NCI-H69 (cell line): ENCODE results near the gene TPM4.
"Not testable (repeated sequence)": the region's sequence is repeated elsewhere in the genome, so short reads cannot be mapped to it uniquely, and the experiment has no call there.

Experiments
- DNase-seq: peaks from one replicate; lab custom pipeline; 2025; lab: John Stamatoyannopoulos, UW

Gene TPM4

GRCh38 chr19:16098821-16099220 lies 22.5 kb downstream of the TPM4 start:
- DNase-seq = no peak

DNA sequence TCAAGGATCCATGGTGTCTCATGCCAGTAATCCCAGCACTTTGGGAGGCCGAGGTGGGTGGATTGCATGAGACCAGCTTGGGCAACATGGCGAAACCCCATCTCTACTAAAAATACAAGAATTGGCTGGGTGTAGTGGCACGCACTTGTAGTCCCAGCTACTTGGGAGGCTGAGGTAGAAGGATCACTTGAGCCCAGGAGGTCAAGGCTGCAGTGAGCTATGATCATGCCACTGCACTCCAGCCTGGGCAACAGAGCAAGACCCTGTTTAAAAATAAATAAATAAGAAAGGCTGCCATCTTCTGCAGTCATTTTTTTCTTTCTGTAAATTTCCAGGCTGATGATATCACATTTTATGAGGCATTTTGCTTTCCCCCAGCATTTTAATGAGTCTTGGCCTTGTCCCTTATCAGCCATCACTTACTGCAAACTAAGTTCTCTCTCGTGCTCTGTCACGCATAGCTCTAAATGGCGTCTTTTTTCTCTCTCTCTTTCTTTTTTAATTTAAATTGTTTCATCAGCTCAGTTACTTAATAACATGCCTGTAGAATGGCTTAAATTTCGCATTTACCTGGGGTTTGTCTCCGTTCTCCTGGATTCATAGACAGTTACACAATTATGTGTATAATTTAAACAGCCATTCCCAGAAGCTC lies 23.1 kb downstream of the TPM4 start:
- not testable (repeated sequence) for DNase-seq

- DNase-seq = no peak
Measured at GRCh38 chr19:16100524-16100923, 24.2 kb downstream of the TPM4 start.

DNA sequence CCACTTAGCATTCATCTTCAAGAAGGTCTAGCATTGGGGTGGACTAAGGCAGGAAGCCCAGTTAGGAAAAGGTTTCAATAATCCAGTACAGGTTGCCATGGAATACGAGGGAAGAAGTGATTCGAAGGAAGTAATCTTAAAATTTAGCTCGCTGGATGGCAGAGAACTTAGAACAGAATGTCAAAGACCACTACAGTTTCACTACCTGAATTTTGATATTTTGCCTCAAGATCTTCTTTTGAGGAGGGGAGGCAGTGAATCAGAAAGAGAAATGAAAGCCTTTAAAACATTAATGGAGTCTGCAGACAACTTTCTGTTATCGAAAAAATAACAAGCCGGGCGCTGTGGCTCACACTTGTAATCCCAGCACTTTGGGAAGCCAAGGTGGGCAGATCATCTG lies 28.4 kb downstream of the TPM4 start:
- no peak for DNase-seq

DNA sequence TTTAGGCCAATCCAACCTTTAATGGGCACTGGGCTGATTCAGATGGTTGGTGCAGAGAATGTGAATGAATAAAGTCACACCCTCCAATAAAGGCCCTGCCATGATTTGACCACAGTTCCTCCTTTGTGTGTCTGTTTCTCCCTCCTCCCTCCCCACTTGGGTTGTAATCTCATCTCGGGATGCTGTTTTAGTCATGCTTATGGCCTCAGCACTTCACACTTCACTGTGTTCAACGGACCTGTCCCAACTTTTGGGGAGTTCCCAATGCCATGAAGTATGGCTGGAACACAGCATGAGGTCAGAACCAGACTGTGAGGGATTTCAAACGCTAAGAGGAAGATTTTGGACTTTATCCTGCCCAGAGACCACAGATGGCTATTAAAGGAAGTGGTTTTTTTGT lies 29.8 kb downstream of the TPM4 start:
- no peak for DNase-seq

GRCh38 chr19:16111160-16111908 lies 35.0 kb downstream of the TPM4 start, which contains the start of gene RAB8A:
RAB8A (plus strand) TSS chr19:16111889; CDS start chr19:16111902, 13 bp downstream.
- peak; percentile 100 for DNase-seq

- peak; percentile 29 for DNase-seq
Measured at GRCh38 chr19:16111909-16112752, 35.8 kb downstream of the TPM4 start.

DNA sequence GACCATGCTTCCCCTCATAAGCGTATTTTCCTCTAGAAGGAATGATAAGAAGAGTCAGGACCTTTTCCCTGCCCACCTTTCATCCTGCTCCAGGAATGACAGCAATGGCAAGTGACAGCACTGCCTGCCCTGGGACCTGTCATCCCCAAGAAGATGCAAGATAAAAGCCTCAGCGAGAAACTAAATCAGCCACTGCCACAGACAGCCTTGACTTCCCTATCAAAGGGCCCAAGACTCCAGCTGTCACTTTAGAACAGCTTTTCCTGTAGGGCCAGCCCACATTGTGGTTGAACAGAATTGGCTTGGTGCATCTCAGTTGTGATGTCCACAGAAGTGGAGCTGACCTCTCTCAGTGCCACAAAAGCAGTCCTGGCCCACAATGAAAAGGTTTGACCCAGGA lies 36.5 kb downstream of the TPM4 start:
- no peak for DNase-seq

DNA sequence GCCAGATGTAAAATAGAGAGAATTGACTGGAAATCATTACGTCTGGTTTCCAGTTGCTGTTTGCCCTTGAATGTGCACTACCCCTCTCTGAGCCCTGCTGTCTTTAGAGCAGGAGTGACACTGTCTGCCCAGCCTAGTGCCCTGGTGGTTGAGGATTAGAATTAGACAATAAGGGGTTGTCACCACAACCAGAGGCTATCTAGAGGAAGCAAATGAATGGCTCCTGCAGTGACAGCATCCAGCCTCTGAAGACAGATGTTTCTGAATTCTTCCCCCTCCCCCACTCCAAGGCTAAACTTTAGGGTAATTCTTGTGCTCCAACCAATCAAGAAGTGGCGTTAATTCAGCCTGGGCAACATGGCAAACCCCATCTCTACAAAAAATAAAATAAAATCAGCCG lies 37.4 kb downstream of the TPM4 start:
- DNase-seq = no peak

- DNase-seq = no peak
Measured at GRCh38 chr19:16115301-16116039, 39.2 kb downstream of the TPM4 start.

GRCh38 chr19:16116067-16116466 lies 39.8 kb downstream of the TPM4 start:
- DNase-seq = no peak

GRCh38 chr19:16117594-16118033 lies 41.3 kb downstream of the TPM4 start:
- no peak for DNase-seq

- DNase-seq = no peak
Measured at GRCh38 chr19:16118489-16119033, 42.3 kb downstream of the TPM4 start.

GRCh38 chr19:16119075-16119857 lies 43.0 kb downstream of the TPM4 start:
- DNase-seq = not testable (repeated sequence)

- no peak for DNase-seq
Measured at GRCh38 chr19:16121141-16121540, 44.8 kb downstream of the TPM4 start.

DNA sequence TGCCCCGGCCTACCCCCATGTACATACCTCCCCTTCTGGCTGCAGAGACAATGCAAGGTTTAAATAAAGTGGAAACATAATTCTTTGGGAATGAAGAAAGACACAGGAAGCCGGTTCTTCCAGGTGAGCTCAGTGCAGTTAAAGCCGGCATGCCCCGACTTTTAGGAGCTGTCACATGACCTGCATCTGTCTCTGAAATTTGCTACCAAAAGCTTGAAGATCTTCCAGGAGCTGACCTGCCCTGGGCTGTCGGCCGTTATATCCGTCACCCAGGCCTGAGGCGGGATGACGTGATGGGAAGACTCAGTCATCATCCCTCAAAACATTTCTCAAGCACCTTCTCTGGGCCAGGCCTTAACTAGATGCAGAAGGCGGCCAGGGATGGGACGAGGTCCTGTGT lies 45.7 kb downstream of the TPM4 start:
- DNase-seq = no peak

DNA sequence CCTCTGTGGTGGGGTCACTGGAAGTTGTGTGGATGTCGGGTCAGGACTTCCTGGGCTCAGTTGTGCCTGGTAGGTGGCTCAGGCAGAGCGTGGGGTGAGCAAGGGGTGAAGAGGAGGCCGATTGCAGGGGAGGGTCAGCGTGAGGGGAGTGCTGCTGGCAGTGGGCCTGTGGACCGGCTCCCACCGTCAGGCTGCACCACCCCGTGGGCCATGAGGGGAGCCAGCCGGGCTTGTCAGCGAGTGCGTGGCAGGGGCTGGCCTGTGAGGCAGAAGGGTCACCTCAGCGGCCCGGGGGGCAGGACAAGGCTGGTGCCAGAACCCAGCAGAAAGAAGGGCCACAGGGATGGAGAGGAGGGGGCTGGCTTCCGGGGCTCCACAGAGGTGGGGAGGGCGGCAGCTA lies 48.7 kb downstream of the TPM4 start:
- no peak for DNase-seq

DNA sequence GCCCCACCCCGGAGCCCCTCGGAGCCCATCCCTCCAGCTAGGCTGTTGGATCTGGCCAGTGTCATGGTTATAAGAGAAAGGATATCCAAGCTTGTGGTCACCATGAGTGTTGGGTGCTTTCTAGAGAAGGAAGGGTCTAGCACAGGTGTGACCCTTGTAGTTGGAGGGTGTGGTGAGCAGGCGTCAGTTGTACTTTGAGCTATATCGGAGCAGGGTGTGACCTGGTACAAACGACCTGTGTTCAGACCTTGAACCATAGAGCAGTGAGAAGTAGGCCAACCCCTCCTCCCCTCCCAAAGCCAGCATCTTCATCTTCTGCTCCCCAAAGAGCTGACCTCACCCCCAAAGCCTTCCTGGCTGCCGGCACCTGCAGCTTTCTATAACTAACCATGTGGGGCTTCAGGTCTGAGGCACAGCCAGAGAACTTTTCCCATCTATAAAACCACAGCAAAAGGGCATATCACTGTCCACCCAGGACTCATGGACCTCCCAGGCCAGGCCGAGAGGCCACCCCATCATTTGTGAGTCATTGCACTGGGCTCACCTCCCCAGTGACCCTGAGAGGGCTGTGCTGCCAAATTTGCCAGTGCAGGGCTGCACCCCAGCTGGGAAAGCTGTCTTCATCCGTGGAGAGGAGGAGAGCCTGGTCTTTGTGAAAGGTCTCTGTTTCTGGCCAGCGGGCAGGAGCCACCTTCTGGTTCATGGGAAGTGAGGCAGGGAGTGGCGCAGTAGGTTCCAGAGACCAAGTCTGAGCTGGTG lies 49.6 kb downstream of the TPM4 start:
- DNase-seq = no peak

DNA sequence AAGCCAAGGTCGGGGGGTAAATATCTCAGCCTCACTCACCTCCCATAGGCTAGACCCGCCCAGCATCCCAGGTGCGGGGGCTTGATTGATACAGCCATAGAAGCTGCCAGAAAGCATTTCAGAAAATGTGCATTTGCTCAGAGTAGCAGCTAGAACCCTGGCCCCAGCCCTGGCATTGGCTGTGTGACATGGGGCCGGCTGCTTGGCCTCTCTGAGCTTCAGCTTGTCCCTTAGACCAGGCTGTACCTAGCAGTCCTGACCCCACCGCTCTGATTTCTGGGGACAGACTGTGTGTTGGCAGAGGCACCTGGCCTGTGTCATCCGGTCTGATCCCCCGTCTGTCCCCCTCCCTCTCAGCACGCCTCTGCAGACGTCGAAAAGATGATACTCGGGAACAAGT lies 50.8 kb downstream of the TPM4 start:
- DNase-seq = no peak

DNA sequence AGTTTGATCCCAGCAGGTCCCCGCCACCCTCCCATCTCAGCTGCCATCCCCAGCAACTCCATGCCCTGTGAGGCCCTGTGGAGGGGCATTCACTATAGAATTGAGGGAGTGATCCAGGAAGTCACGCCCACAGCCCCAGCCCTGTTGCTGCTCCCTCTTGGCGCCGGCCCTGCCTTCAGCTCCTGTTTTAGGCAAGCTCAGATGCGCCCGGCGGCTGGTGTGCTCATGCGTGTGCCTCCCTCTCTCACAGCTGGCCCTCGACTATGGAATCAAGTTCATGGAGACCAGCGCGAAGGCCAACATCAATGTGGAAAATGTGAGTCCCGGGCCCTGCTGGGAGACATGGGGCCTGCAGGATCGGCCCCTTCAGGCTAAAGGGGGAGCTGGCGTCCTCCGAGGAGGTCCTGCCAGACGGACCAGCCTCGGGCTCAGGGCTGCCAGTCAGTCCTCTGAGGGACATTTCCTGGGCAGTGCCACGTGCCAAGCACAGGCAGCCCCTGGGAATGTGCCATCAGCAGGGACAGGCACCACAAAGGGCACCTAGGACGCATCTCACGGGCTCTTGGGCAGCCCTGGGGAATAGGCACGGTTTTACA lies 51.6 kb downstream of the TPM4 start:
- no peak for DNase-seq
